Osteocyte (in vitro differentiated cells): ENCODE results near the gene AKIRIN1. TPM values are rescaled to one million over a fixed set of nuclear protein-coding genes. Genes with fewer than 3 reads are reported as not detected.
"Not testable (repeated sequence)": the region's sequence is repeated elsewhere in the genome, so short reads cannot be mapped to it uniquely, and the experiment has no call there.

Experiments used
- DNase-seq: peaks from one replicate; pipeline ENCODE4 v3.0.0; 2021; ENCODE audit warnings: mixed read lengths; ENCODE audit not compliant: unreplicated experiment; ENCODE audit errors: extremely low spot score
- H3K27ac Mint-ChIP-seq: one replicate; pipeline ENCODE4 v1.8.0; 2021; ENCODE audit warnings: mild to moderate bottlenecking, mixed read lengths; ENCODE audit not compliant: unreplicated experiment
- H3K27me3 Mint-ChIP-seq: one replicate; pipeline ENCODE4 v1.8.0; 2021; ENCODE audit warnings: mixed read lengths; ENCODE audit not compliant: unreplicated experiment
- H3K36me3 Mint-ChIP-seq: one replicate; pipeline ENCODE4 v1.8.0; 2021; ENCODE audit warnings: mixed read lengths; ENCODE audit not compliant: unreplicated experiment
- H3K4me1 Mint-ChIP-seq: one replicate; pipeline ENCODE4 v1.8.0; 2021; ENCODE audit warnings: mixed read lengths; ENCODE audit not compliant: unreplicated experiment
- H3K4me3 Mint-ChIP-seq: one replicate; pipeline ENCODE4 v1.8.0; 2021; ENCODE audit warnings: mild to moderate bottlenecking, moderate library complexity, mixed read lengths; ENCODE audit not compliant: unreplicated experiment
- H3K9me3 Mint-ChIP-seq: one replicate; pipeline ENCODE4 v1.8.0; 2021; ENCODE audit warnings: mixed read lengths; ENCODE audit not compliant: unreplicated experiment
- total RNA-seq: library from RNA; stranded (reverse); gene quantifications from 2 replicates; pipeline ENCODE4 v1.2.1, GENCODE V29; 2021
- TF ChIP-seq, protein P1 (sequence below): fragments of 200-600 bp; sonication (generic); IDR thresholded peaks from 2 replicates; pipeline ENCODE4 v1.5.0; 2021; ENCODE audit warnings: antibody characterized with exemption, mild to moderate bottlenecking, moderate library complexity

AKIRIN1 gene
- total RNA-seq, 1 donor from 2014 or later: 42.7 TPM

DNA sequence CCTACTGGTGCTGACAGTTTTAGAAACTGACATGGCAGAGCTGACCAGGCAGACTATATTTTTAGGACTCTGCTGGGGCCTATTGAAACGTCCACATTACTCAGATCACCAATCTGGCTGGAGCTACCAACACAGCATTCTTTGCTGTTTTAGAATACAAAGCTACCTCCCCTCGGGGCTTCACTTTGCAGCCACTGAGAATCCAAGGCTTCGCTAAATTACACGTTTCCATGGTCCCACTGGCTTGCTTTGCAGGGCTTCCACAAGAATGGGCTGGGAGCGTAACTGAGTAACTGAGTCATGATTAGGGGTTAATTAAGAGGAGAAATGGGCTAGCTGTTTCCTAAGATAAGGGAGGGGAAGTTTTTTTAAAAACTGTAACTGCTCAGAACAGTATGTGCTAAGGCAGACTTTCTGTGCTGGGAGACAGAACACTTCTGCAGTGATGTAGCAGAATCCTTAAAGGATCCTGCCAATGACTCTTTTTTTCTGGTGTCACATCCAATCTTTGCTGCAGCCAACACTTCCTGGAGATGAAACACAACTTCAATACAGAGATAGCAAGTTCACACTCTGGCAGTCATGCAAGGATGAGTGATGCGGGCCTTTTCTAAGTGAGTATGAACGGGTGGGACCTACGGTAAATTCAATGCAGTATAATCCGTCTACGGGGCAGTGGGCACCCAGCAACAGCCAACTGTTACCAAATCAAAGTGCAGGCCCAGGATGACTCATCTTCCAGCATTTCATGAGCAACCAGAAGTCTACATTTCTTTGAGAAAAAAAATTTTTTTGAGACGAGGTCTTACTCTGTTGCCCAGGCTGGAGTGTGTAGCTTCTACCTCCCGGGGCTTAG is 56.5 kb downstream of the AKIRIN1 start:
- no peak for DNase-seq
- H3K36me3 Mint-ChIP-seq: peaks cover 17% of the 10 kb centered on the region
- TF ChIP-seq, protein P1, sequence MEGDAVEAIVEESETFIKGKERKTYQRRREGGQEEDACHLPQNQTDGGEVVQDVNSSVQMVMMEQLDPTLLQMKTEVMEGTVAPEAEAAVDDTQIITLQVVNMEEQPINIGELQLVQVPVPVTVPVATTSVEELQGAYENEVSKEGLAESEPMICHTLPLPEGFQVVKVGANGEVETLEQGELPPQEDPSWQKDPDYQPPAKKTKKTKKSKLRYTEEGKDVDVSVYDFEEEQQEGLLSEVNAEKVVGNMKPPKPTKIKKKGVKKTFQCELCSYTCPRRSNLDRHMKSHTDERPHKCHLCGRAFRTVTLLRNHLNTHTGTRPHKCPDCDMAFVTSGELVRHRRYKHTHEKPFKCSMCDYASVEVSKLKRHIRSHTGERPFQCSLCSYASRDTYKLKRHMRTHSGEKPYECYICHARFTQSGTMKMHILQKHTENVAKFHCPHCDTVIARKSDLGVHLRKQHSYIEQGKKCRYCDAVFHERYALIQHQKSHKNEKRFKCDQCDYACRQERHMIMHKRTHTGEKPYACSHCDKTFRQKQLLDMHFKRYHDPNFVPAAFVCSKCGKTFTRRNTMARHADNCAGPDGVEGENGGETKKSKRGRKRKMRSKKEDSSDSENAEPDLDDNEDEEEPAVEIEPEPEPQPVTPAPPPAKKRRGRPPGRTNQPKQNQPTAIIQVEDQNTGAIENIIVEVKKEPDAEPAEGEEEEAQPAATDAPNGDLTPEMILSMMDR: no peak
- H3K27me3 Mint-ChIP-seq: no peaks in the 10 kb centered on the region
- H3K27ac Mint-ChIP-seq: peak overlapping the region; percentile 72
- no peaks in the 10 kb centered on the region for H3K9me3 Mint-ChIP-seq
- peaks cover 17% of the 10 kb centered on the region for H3K4me1 Mint-ChIP-seq
- no peak overlapping the region for H3K4me3 Mint-ChIP-seq

DNA sequence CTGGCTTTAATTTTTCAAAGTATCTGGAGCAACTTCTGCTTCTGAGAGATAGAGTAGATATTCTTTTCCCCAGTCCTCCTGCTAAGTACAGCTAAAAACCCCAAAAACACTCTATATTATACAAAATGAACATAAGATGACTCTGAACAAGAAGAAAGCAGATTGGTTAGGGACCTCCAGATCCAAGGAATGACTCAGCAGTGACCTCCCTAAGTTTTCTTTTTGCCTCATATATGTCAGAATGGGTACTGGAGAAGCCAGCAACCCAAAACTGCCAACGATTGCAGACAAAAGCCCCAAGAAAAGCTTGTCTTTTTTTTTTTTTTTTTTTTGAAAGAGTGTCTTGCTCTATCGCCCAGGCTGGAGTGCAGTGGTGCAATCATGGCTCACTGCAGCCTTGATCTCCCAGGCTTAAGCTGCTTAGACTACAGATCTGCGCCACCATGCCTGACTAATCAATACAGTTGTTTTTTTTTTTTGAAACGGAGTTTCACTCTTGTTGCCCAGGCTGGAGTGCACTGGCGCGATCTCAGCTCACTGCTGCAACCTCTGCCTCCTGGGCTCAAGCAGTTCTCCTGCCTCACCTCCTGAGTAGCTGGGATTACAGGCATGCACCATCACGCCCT is 57.8 kb downstream of the AKIRIN1 start:
- H3K27ac Mint-ChIP-seq: no peak overlapping the region
- no peaks in the 10 kb centered on the region for H3K9me3 Mint-ChIP-seq
- H3K27me3 Mint-ChIP-seq: no peaks in the 10 kb centered on the region
- no peak for DNase-seq
- peaks cover 8% of the 10 kb centered on the region for H3K36me3 Mint-ChIP-seq
- TF ChIP-seq, protein P1: no peak
- H3K4me3 Mint-ChIP-seq: no peak overlapping the region
- peaks cover 17% of the 10 kb centered on the region for H3K4me1 Mint-ChIP-seq

GRCh38 chr1:39050001-39050400 is 58.9 kb downstream of the AKIRIN1 start:
- Mint-ChIP-seq H3K27ac (no peak overlapping the region), H3K9me3 (no peaks in the 10 kb centered on the region)
- TF ChIP-seq, protein P1: no peak

GRCh38 chr1:39051193-39051850 is 60.2 kb downstream of the AKIRIN1 start:
- H3K27ac Mint-ChIP-seq, H3K36me3 Mint-ChIP-seq, DNase-seq, H3K9me3 Mint-ChIP-seq, H3K27me3 Mint-ChIP-seq, H3K4me3 Mint-ChIP-seq: not testable (repeated sequence)
- peaks cover 22% of the 10 kb centered on the region for H3K4me1 Mint-ChIP-seq
- TF ChIP-seq, protein P1: peak; percentile 17

More at GRCh38 chr1:39050001-39050400, 58.9 kb downstream of the AKIRIN1 start:
- H3K27me3 Mint-ChIP-seq: no peaks in the 10 kb centered on the region
- DNase-seq: no peak
- peaks cover 8% of the 10 kb centered on the region for H3K36me3 Mint-ChIP-seq
- H3K4me1 Mint-ChIP-seq: peaks cover 18% of the 10 kb centered on the region
- no peak overlapping the region for H3K4me3 Mint-ChIP-seq

GRCh38 chr1:39051956-39052355 is 60.9 kb downstream of the AKIRIN1 start:
- H3K4me3 Mint-ChIP-seq: no peak overlapping the region
- peaks cover 6% of the 10 kb centered on the region for H3K36me3 Mint-ChIP-seq
- no peak overlapping the region for H3K27ac Mint-ChIP-seq
- no peaks in the 10 kb centered on the region for H3K27me3 Mint-ChIP-seq
- no peak for DNase-seq
- H3K9me3 Mint-ChIP-seq: no peaks in the 10 kb centered on the region
- TF ChIP-seq, protein P1: no peak
- H3K4me1 Mint-ChIP-seq: peaks cover 17% of the 10 kb centered on the region

DNA sequence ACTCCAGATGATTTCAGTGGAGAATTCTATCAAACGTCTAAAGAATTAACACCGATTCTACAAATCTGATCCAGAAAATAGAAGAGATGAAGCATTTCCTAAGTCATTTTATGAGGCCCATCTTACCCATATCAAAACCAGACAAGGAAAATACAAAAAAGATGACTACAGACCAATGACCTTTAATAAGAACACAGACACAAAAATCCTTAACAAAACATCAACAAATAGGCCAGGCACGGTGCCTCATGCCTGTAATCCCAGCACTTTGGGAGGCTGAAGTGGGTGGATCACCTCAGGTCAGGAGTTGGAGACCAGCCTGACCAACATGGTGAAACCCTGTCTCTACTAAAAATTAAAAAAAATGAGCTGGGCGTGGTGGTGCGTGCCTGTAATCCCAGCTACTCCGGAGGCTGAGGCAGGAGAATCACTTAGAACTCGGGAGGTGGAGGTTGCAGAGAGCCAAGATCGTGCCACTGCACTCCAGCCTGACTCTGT is 64.2 kb downstream of the AKIRIN1 start:
- H3K27me3 Mint-ChIP-seq, H3K36me3 Mint-ChIP-seq, H3K4me3 Mint-ChIP-seq, DNase-seq, H3K4me1 Mint-ChIP-seq, H3K9me3 Mint-ChIP-seq, H3K27ac Mint-ChIP-seq: not testable (repeated sequence)
